HAP-1 (cell line): Measurements from ENCODE around the gene STON2.

Source experiments
- DNase-seq, 2 experiments: peaks; one replicate each; pipeline ENCODE4 v3.0.0-alpha.2; 2016 to 2020; ENCODE audit warnings: low spot score in 2 of 2
- H3K27me3 ChIP-seq: fragments of 250-450 bp; sonication (Bioruptor Pico); 2 replicates; pipeline ENCODE4 v1.5.1; 2020; ENCODE audit warnings: low read depth, mild to moderate bottlenecking, moderate library complexity
- H3K36me3 ChIP-seq: fragments of 250-450 bp; sonication (Bioruptor Pico); replicated peaks from 2 replicates; pipeline ENCODE4 v1.5.1; 2020; ENCODE audit warnings: mild to moderate bottlenecking
- H3K4me1 ChIP-seq: fragments of 250-450 bp; sonication (Bioruptor Pico); 2 replicates; pipeline ENCODE4 v1.5.1; 2020; ENCODE audit warnings: mild to moderate bottlenecking
- H3K4me3 ChIP-seq: fragments of 250-450 bp; sonication (Bioruptor Pico); 2 replicates; pipeline ENCODE4 v1.5.1; 2020; ENCODE audit warnings: mild to moderate bottlenecking, moderate library complexity
- H3K9me3 ChIP-seq: fragments of 250-450 bp; sonication (Bioruptor Pico); 2 replicates; pipeline ENCODE4 v1.5.1; 2020; ENCODE audit warnings: mild to moderate bottlenecking, moderate library complexity
- in situ Hi-C: fragments of 300-500 bp; cut with MboI; formaldehyde crosslinking; loops from 3 replicates; pipeline ENCODE4 v1.14.3; 2020; ENCODE audit warnings: low sequenced_read_pairs, inconsistent platforms, mixed read lengths

STON2 gene

DNA sequence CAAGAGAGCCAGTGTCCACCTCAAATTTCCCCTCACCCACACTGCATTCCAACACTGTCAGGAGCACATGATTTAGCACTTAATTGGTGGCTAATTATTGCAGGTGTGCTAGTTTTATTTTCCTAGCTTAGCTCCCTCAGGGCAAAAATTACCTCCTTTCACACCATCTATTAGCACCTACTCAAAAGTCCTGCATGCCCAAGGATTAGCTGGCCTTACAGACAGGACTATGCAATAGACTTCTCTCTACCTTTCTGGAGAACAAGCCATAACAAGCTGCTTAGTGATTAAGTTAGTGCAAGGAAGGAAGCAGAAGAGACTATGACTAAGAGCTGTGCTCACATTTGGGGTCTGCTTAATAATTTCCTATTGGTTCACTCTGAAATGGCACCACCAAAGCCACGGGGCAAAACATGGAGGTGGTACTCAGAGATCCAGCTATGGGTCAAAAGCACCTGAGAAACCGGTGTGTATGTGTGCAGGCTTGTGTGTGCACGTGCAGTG lies 69.5 kb downstream of the STON2 start:
- 0 out of 2 replicates have a peak, but pooled peaks cover 3% of the 10 kb centered on the region for H3K36me3 ChIP-seq
- no peak for DNase-seq
- no peaks in the 10 kb centered on the region for H3K27me3 ChIP-seq
- H3K9me3 ChIP-seq, result no peaks in the 10 kb centered on the region
- in situ Hi-C loops, result no loop called here
- H3K4me1 ChIP-seq, result peaks cover 15% of the 10 kb centered on the region
- H3K4me3 ChIP-seq, result no peak overlapping the region

DNA sequence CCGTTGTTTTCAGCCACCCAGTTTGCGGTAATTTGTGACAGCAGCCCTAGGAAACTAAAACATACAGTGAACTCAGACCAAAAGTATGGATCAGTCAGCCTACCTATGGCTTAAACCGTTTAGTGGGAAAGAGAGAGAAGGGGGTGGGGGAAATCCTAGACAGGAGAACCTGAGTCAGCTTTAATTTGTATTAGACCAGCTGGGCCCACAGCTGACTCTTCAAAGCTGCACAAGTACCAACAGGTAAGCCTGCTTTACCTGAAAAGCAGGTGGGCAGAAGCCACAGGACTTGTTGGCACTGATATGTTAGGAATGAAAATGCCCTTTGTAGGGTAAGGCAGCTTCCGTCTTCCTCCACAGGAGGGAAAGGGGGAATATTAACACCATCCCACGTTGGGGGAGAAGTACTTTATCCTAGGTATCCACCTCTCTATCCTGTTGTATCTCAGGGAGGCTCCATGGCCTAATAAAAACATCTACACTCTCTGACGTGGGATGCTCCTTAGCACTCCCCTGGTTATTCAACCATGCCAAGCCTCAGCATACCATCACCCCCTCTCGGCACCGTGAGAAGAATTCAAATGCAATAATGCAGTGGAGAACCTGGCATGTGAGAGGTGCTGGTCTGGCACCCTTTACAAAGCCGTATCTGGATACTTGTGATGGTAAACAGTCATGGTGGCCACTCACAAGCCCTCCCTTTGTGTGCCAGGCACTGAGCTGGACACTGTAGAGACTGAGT lies 70.3 kb downstream of the STON2 start:
- Histone ChIP-seq H3K9me3 (no peaks in the 10 kb centered on the region), H3K27me3 (no peaks in the 10 kb centered on the region), H3K4me1 (peaks cover 20% of the 10 kb centered on the region), H3K4me3 (no peak overlapping the region), H3K36me3 (0 out of 2 replicates have a peak, but pooled peaks cover 3% of the 10 kb centered on the region)
- DNase-seq, result no peak
- in situ Hi-C loops, result no loop called here

DNA sequence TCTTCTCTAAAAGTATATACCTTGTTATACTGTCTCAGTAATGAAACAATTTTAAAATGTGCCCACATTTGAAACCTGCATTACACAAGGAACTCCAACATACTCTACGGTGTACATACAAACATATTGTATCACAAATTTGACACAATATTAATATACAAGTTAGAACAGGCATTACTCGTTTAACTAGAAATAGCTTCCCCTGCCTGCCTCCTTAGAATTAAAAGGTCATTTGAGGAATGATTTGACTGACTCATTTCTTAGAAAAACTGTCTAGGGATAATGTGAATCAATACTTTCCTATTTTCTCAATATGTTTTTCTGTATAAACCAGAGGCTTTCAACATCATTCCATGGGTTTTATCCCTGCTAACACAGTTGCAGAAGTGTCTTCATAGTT lies 73.7 kb downstream of the STON2 start:
- Histone ChIP-seq H3K27me3 (no peaks in the 10 kb centered on the region), H3K4me1 (peaks cover 23% of the 10 kb centered on the region), H3K9me3 (no peaks in the 10 kb centered on the region), H3K36me3 (no peaks in the 10 kb centered on the region), H3K4me3 (no peak overlapping the region)
- no peak for DNase-seq
- in situ Hi-C loops, result no loop called here

DNA sequence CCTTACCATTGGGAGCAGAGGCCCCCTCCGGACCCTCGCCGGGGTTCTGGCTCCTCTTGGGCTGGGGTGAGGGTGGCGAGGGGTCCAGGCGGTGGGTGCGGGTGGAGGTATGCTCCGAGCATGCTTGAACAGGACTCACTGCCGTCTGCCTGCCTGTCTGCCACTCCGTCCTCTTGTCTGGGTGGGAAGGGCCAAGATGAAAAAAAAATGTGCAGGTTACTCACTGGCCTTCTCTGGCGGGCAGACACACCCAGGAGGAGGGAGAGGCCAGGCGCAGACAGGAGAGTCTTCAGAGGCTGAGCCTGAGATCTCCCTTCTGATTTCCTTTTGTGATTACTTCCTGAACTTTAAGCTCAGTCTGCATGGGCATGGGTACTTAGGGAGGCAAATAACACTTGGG lies 76.1 kb downstream of the STON2 start:
- DNase-seq, result peak; percentile 73 to 74
- H3K4me1 ChIP-seq, result peaks cover 19% of the 10 kb centered on the region
- in situ Hi-C loops, result no loop called here
- H3K4me3 ChIP-seq, result peak overlapping the region; percentile 12
- no peaks in the 10 kb centered on the region for H3K9me3 ChIP-seq
- H3K27me3 ChIP-seq, result no peaks in the 10 kb centered on the region
- H3K36me3 ChIP-seq, result no peaks in the 10 kb centered on the region

DNA sequence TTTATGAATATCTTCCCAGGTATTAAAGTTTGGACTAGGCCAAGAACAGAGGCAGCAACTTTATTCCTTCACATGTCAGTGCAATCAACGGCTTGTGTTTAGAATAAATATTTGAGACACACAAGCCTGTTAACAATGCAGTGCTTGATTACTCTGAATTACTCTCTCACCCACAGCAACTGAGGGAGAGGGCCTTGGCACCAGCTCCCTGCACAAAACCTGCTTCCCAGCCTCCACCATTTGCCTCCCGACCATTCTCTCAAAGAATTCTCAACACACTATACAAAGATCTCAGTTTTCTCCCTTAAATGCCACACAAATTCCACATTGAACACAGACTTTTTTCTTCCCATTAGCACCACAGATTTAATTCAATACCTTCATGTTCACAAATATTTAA lies 77.0 kb downstream of the STON2 start:
- H3K27me3 ChIP-seq, result no peaks in the 10 kb centered on the region
- peaks cover 19% of the 10 kb centered on the region for H3K4me1 ChIP-seq
- no peak for DNase-seq
- H3K36me3 ChIP-seq, result no peaks in the 10 kb centered on the region
- no peak overlapping the region; the same call in 1 of the 2 replicates for H3K4me3 ChIP-seq
- H3K9me3 ChIP-seq, result no peaks in the 10 kb centered on the region
- in situ Hi-C loops, result no loop called here

DNA sequence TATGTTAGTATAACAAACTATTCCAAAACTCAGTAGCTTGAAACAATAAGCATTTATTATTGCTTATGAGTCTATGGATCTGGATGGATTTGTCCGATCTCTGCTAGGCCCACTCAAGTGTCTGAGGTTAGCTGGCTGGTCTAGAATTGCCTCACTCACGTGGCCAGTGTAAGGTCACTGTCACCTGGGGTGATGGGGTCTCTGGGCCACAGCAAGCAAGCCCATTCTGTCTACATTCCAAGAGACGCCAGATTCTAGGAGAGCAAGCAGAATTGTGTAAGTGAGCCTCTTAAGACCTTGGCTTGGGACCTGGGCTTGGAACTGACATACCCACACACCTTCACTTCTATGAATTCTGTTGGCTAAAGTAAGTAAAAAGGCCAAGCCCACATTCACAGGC lies 80.2 kb downstream of the STON2 start:
- Histone ChIP-seq H3K27me3 (no peaks in the 10 kb centered on the region), H3K36me3 (no peaks in the 10 kb centered on the region), H3K4me1 (peaks cover 29% of the 10 kb centered on the region), H3K4me3 (no peak overlapping the region), H3K9me3 (no peaks in the 10 kb centered on the region)
- DNase-seq, result no peak
- in situ Hi-C loops, result no loop called here

DNA sequence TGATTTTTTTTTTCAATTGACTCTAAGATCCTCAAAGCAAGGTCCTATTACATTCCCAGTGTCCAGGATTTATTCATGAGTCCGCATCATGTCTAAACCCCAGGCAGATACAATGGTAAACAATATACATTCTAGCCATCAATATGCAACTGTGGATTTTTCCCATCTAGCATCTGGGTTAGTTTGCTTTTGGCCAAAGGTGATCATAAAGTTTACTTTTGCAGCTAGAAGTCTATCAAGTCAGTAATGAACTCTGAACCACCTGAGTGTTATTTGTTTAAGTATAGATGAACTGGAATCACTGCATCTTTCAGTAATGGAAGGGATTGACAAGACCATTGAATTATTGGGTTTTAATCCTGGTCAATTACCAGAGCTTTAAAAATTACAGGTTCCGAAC lies 80.8 kb downstream of the STON2 start:
- Histone ChIP-seq H3K36me3 (no peaks in the 10 kb centered on the region), H3K4me3 (no peak overlapping the region), H3K9me3 (no peaks in the 10 kb centered on the region), H3K27me3 (no peaks in the 10 kb centered on the region), H3K4me1 (peaks cover 30% of the 10 kb centered on the region)
- in situ Hi-C loops, result no loop called here
- DNase-seq, result no peak

DNA sequence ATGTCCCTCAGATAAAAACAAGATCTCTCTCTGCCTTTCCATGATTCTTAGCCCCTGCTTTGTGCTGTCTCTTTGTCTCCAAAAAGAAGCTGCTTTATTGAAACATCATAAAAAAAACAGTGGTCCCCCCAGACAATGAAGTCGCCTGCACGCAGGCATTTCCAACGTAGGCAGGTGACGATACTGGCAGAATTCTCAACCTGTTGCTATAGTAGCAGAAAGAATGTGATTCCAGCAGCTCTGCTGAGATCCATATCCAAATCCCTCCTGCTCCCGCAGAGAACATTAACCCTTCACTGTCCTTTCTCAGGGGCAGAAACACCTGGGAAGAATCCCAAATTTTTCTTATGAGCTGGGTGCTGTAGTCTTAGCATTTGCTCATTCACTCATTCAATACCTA lies 84.8 kb downstream of the STON2 start:
- Histone ChIP-seq H3K4me1 (peaks cover 29% of the 10 kb centered on the region), H3K27me3 (no peaks in the 10 kb centered on the region), H3K9me3 (no peaks in the 10 kb centered on the region), H3K36me3 (no peaks in the 10 kb centered on the region), H3K4me3 (no peak overlapping the region)
- in situ Hi-C loops, result no loop called here
- DNase-seq, result peak; percentile 33 to 67

DNA sequence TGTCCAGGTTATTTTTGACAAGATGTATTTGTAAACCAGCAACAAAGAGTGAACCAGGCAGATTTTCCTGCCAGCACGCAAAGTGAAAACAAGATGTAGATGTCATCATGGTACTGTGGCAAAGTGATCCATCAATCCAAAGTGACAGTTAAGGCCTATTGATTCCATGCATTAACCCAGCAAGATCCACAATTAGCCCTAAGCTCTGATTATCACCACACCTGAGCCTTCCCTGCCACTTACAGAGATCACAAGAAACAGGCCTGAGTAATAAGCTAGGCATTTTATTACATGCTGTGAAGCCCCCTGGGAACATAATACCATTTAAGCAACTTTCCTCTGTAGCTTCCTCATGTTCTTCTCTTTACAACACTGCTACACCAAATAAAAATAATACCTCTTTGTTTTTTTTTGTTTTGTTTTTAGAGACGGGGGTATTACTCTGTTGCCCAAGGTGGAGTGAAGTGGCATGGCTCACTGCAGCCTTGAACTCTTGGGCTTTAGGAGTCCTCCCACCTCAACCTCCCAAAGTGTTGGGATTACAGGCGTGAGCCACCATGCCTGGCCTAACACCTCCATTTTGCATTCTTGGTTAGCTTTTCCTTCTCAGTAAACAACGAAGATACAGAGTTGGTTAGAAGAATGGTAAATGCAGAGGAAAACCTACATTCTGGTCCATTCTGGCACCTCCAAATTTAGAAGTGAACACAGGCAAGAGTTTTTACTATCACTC lies 85.5 kb downstream of the STON2 start:
- H3K36me3 ChIP-seq, result no peaks in the 10 kb centered on the region
- in situ Hi-C loops, result no loop called here
- H3K4me1 ChIP-seq, result peaks cover 29% of the 10 kb centered on the region
- no peaks in the 10 kb centered on the region for H3K9me3 ChIP-seq
- no peak overlapping the region for H3K4me3 ChIP-seq
- no peaks in the 10 kb centered on the region for H3K27me3 ChIP-seq
- DNase-seq, result no peak

DNA sequence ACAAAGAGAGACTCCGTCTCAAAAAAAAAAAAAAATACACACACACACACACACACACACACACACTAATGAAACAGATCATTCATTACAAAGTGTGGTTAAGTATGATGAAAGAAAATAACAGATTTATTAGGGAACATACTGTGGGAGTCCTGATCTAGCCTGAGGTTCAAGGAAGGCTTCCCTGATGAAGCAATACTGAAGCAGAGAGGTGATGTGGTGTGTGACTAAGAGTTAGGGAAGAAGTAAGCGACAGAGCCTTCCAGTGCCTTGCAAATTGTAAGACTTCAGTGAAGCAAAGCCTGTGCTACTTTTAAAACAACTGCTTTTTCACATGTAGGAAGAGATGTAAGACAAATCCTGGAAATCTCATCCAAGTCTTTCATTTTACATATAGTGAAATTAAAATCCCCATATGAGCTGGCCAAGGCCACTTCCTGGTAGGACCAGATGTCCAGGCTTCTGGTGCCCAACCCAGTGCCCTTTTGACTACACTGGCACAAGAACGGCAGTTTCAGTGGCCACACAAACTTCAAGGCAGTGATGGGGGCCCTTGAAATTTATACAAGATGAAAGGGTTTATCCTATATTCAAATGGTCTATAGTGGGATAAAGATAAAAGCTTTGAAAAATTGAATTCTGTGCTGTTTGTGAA lies 86.2 kb downstream of the STON2 start:
- in situ Hi-C loops, result no loop called here
- Histone ChIP-seq H3K9me3 (no peaks in the 10 kb centered on the region), H3K27me3 (no peaks in the 10 kb centered on the region), H3K4me1 (peaks cover 29% of the 10 kb centered on the region), H3K4me3 (no peak overlapping the region), H3K36me3 (no peaks in the 10 kb centered on the region)
- DNase-seq, result no peak

DNA sequence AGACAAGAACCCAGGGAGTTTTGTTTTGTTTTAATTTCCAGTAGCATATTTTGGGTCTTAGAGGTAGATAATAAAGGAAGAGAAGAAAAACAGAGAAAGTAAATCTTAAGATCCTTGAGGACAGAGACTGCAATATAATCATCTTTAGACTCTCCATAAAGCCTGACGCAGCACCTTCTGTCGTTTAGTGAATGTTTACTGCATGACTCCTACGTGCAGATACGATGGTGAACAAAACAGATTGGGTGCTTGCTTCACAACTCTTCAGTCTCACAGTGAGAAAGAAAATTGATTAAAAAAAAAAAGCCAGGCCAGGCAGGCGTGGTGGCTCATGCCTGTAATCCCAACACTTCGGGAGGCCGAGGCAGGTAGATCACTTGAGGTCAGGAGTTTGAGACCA lies 86.9 kb downstream of the STON2 start:
- no peak for DNase-seq
- Histone ChIP-seq H3K27me3 (no peaks in the 10 kb centered on the region), H3K36me3 (no peaks in the 10 kb centered on the region), H3K9me3 (no peaks in the 10 kb centered on the region), H3K4me3 (no peak overlapping the region), H3K4me1 (peaks cover 29% of the 10 kb centered on the region)
- in situ Hi-C loops, result no loop called here

DNA sequence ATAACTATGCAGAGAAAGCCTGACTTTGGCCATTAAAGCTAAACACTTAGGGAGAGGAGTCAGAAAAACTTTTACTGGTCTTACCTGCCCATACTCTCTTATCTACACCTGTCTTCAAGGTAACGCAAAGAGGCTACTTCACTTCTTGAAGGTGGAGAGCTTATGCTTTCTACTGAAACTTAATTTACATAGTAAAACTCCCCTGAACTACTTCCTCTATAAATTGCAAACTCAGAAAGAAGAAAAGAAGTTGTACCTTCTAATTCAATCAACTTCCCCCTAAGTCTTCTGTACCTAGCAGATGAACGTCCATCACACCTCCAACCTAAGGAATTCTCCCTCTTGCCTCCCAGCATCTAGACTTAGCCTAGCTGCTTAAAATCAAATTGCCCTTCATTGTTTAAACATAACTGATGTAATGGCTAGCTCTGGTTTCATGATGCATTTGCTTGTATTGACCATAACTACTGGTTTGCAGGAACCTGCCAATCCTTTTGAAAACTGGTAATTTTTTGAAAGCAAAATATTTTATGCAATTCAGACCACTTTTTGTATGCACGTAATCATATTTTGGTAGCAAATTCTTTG lies 87.7 kb downstream of the STON2 start:
- H3K4me1 ChIP-seq, result peaks cover 29% of the 10 kb centered on the region
- in situ Hi-C loops, result no loop called here
- H3K4me3 ChIP-seq, result no peak overlapping the region
- no peak for DNase-seq
- H3K9me3 ChIP-seq, result no peaks in the 10 kb centered on the region
- H3K27me3 ChIP-seq, result no peaks in the 10 kb centered on the region
- no peaks in the 10 kb centered on the region for H3K36me3 ChIP-seq

DNA sequence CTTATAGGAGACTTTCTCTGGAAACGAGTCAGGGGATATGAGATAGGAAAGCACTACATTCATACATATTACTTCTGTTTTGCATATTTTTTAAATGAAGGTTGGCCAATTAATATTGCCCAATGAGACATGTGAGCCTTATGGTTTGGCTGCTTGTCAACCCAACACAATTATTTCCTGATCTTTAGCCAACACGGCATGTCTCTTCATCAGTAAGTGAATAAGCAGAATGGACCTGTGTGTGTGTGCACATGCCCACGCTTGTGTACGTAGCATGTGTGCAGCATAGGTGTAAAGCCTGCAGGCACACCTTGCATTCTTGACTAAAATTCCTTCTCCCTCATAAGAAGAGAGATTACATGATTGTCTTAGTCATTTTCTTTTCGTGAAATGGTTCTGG lies 88.3 kb downstream of the STON2 start:
- no peaks in the 10 kb centered on the region for H3K27me3 ChIP-seq
- no peak for DNase-seq
- no peaks in the 10 kb centered on the region for H3K9me3 ChIP-seq
- H3K36me3 ChIP-seq, result no peaks in the 10 kb centered on the region
- H3K4me3 ChIP-seq, result no peak overlapping the region
- in situ Hi-C loops, result no loop called here
- H3K4me1 ChIP-seq, result peaks cover 29% of the 10 kb centered on the region

DNA sequence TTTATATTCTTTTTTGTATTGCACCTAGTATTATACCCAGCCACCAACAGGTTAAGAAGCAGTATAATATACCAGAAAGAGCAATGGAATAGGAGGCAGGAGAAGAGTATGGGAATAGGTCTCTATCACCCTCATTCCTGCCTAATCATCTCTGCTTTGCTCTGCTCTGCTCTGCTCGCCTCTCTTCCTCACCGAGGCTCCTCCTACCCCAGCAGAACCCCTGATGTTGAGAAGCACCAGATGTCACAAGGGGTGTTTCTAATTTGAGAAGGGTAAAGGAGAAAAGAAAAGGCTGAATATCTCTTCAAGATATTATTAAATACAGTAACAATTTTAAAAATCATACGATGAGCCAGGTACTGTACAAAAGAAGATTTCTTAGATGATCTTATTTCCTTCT lies 89.0 kb downstream of the STON2 start:
- H3K36me3 ChIP-seq, result no peaks in the 10 kb centered on the region
- H3K27me3 ChIP-seq, result no peaks in the 10 kb centered on the region
- H3K9me3 ChIP-seq, result no peaks in the 10 kb centered on the region
- H3K4me1 ChIP-seq, result peaks cover 26% of the 10 kb centered on the region
- in situ Hi-C loops, result no loop called here
- no peak overlapping the region for H3K4me3 ChIP-seq
- DNase-seq, result no peak
